ENCODE data around the gene ANO6. TPM values are rescaled to one million over a fixed set of nuclear protein-coding genes. Genes with fewer than 3 reads are reported as not detected.

The ANO6 gene
- polyA plus RNA-seq, 1 donor (not counting 4 experiments of a cell fraction or from before 2014, with no cell fraction given) = 64.3 TPM

- dilution Hi-C loops (cut with MboI; ENCODE audit: extremely low pct_ligation_motif_present, low sequenced_read_pairs) = no loop called here
- TF ChIP-seq CTCF (optimal IDR thresholded peaks at IDR 0.05 in 1 of 3, IDR thresholded peaks at IDR 0.05 in 1 of 3, conservative IDR thresholded peaks at IDR 0.05 in 1 of 3; ENCODE audit: extremely low read depth in 1 of 3, insufficient read depth in 2 of 3, low read length in 3 of 3) = no peak
- TF ChIP-seq EZH2 (IDR thresholded peaks at IDR 0.05; ENCODE audit: low read length) = no peak
Measured at GRCh38 chr12:45433441-45433868, 217.6 kb downstream of the ANO6 start.

GRCh38 chr12:45434094-45434493 is 218.2 kb downstream of the ANO6 start:
- no peaks in the 10 kb centered on the region for H3K4me1 ChIP-seq (ENCODE audit: control insufficient read depth, extremely low read depth, insufficient read depth, low read length)
- H4K20me1 ChIP-seq (ENCODE audit: control insufficient read depth, extremely low read depth, insufficient read depth, low read length) = no peaks in the 10 kb centered on the region
- no peak overlapping the region for H3K9ac ChIP-seq (ENCODE audit: control insufficient read depth, extremely low read depth, insufficient read depth, low read length)
- H3K9me3 ChIP-seq (ENCODE audit: control insufficient read depth, low read depth, low read length) = no peaks in the 10 kb centered on the region
- no peak overlapping the region for H3K4me3 ChIP-seq (ENCODE audit: control insufficient read depth in 2 of 3, extremely low read depth in 1 of 3, insufficient read depth in 2 of 3, low read depth in 1 of 3, low read length in 3 of 3)
- no peak overlapping the region for H2AFZ ChIP-seq (ENCODE audit: control insufficient read depth, low read length)
- peaks cover 11 to 13% of the 10 kb centered on the region in 2 experiments for H3K36me3 ChIP-seq (ENCODE audit: control insufficient read depth in 2 of 2, extremely low read depth in 1 of 2, insufficient read depth in 2 of 2, low read length in 2 of 2)
- no peaks in the 10 kb centered on the region for H3K79me2 ChIP-seq (ENCODE audit: control insufficient read depth, insufficient read depth, low read length)
- no peak for DNase-seq (ENCODE audit: low read depth, low spot score)
- dilution Hi-C loops (cut with MboI; ENCODE audit: extremely low pct_ligation_motif_present, low sequenced_read_pairs) = no loop called here
- H3K27ac ChIP-seq (ENCODE audit: control insufficient read depth, insufficient read depth, low read length) = no peak overlapping the region
- H3K27me3 ChIP-seq (ENCODE audit: control insufficient read depth, extremely low read depth, insufficient read depth, low read length) = no peaks in the 10 kb centered on the region
- no peak overlapping the region for H3K4me2 ChIP-seq (ENCODE audit: control insufficient read depth, extremely low read depth, insufficient read depth, low read depth, low read length)
- no peak for FAIRE-seq
- no peaks in the 10 kb centered on the region for H3K9me1 ChIP-seq (ENCODE audit: control insufficient read depth, extremely low read depth, insufficient read depth, low read length)
- TF ChIP-seq EZH2 (IDR thresholded peaks at IDR 0.05; ENCODE audit: low read length) (no peak), CTCF (optimal IDR thresholded peaks at IDR 0.05 in 1 of 3, IDR thresholded peaks at IDR 0.05 in 1 of 3, conservative IDR thresholded peaks at IDR 0.05 in 1 of 3; ENCODE audit: extremely low read depth in 1 of 3, insufficient read depth in 2 of 3, low read length in 3 of 3) (no peak)

More at GRCh38 chr12:45433441-45433868, 217.6 kb downstream of the ANO6 start:
- DNase-seq (ENCODE audit: low read depth, low spot score) (no peak), FAIRE-seq (no peak)
- Histone ChIP-seq H3K36me3 (ENCODE audit: control insufficient read depth in 2 of 2, extremely low read depth in 1 of 2, insufficient read depth in 2 of 2, low read length in 2 of 2) (peaks cover 11 to 18% of the 10 kb centered on the region in 2 experiments), H4K20me1 (ENCODE audit: control insufficient read depth, extremely low read depth, insufficient read depth, low read length) (no peaks in the 10 kb centered on the region), H3K27ac (ENCODE audit: control insufficient read depth, insufficient read depth, low read length) (no peak overlapping the region), H3K9ac (ENCODE audit: control insufficient read depth, extremely low read depth, insufficient read depth, low read length) (no peak overlapping the region), H3K79me2 (ENCODE audit: control insufficient read depth, insufficient read depth, low read length) (no peaks in the 10 kb centered on the region), H2AFZ (ENCODE audit: control insufficient read depth, low read length) (no peak overlapping the region), H3K9me3 (ENCODE audit: control insufficient read depth, low read depth, low read length) (no peaks in the 10 kb centered on the region), H3K27me3 (ENCODE audit: control insufficient read depth, extremely low read depth, insufficient read depth, low read length) (no peaks in the 10 kb centered on the region), H3K9me1 (ENCODE audit: control insufficient read depth, extremely low read depth, insufficient read depth, low read length) (no peaks in the 10 kb centered on the region), H3K4me3 (ENCODE audit: control insufficient read depth in 2 of 3, extremely low read depth in 1 of 3, insufficient read depth in 2 of 3, low read depth in 1 of 3, low read length in 3 of 3) (no peak overlapping the region), H3K4me2 (ENCODE audit: control insufficient read depth, extremely low read depth, insufficient read depth, low read depth, low read length) (no peak overlapping the region), H3K4me1 (ENCODE audit: control insufficient read depth, extremely low read depth, insufficient read depth, low read length) (no peaks in the 10 kb centered on the region)

Data from keratinocyte (primary cell).